SKM-1 treated with dmso at 0.1 percent for 144 hours (cell line): ENCODE data around the gene SVBP.
"Not testable (repeated sequence)": the region's sequence is repeated elsewhere in the genome, so short reads cannot be mapped to it uniquely, and the experiment has no call there.

Experiments
- DNase-seq: peaks from one replicate; lab custom pipeline; 2025; ENCODE audit not compliant: unreplicated experiment; lab: John Stamatoyannopoulos, UW

The SVBP gene

GRCh38 chr1:42816585-42817439 lies at the start of gene SVBP, which contains the start of gene ERMAP:
TSS of gene SVBP (minus strand) at chr1:42817397. CDS start at chr1:42816544, 853 bp downstream.
TSS of gene ERMAP (plus strand) at chr1:42817122. CDS start at chr1:42830449, 13,327 bp downstream.
- DNase-seq: peak; percentile 84

- no peak for DNase-seq
Observed at GRCh38 chr1:42866549-42866948, 49.4 kb upstream of the SVBP start.

- DNase-seq: no peak
Observed at GRCh38 chr1:42861014-42861399, 43.8 kb upstream of the SVBP start.

GRCh38 chr1:42860339-42861013 lies 43.3 kb upstream of the SVBP start:
- no peak for DNase-seq

GRCh38 chr1:42859366-42859765 lies 42.2 kb upstream of the SVBP start:
- not testable (repeated sequence) for DNase-seq

GRCh38 chr1:42856554-42856953 lies 39.4 kb upstream of the SVBP start:
- not testable (repeated sequence) for DNase-seq

- no peak for DNase-seq
Observed at GRCh38 chr1:42853116-42853884, 36.1 kb upstream of the SVBP start.

GRCh38 chr1:42852608-42852980 lies 35.4 kb upstream of the SVBP start:
- DNase-seq: no peak

GRCh38 chr1:42851960-42852607 lies 34.9 kb upstream of the SVBP start:
- no peak for DNase-seq

- no peak for DNase-seq
Observed at GRCh38 chr1:42851420-42851819, 34.2 kb upstream of the SVBP start.

- DNase-seq: no peak
Observed at GRCh38 chr1:42849944-42850343, 32.7 kb upstream of the SVBP start.

- no peak for DNase-seq
Observed at GRCh38 chr1:42848823-42849537, 31.8 kb upstream of the SVBP start.

- DNase-seq: no peak
Observed at GRCh38 chr1:42847721-42848460, 30.7 kb upstream of the SVBP start.

- DNase-seq: no peak
Observed at GRCh38 chr1:42847111-42847595, 30.0 kb upstream of the SVBP start.

- peak; percentile 98 for DNase-seq
Observed at GRCh38 chr1:42846257-42847110, 29.3 kb upstream of the SVBP start, which contains the start of gene ZNF691. TSS of gene ZNF691 (plus strand) at chr1:42846613. CDS start at chr1:42849659, 3,046 bp downstream.

- no peak for DNase-seq
Observed at GRCh38 chr1:42845866-42846256, 28.7 kb upstream of the SVBP start.

- no peak for DNase-seq
Observed at GRCh38 chr1:42845193-42845592, 28.0 kb upstream of the SVBP start.

- DNase-seq: no peak
Observed at GRCh38 chr1:42844592-42845140, 27.5 kb upstream of the SVBP start.
